ENCODE data around the gene BANK1. TPM values are rescaled to one million over a fixed set of nuclear protein-coding genes. Genes with fewer than 3 reads are reported as not detected.

Gene BANK1
- total RNA-seq, 1 experiment from 2014 or later, result 3.3 TPM

GRCh38 chr4:101792056-101792590, 1.6 kb downstream of the BANK1 start:
- H3K4me1 ChIP-seq (ENCODE audit: control insufficient read depth, insufficient read depth, low read length), result peaks cover 3% of the 10 kb centered on the region; the same call in 1 of the 2 replicates
- H3K27me3 ChIP-seq (ENCODE audit: control insufficient read depth, insufficient read depth, low read length), result no peaks in the 10 kb centered on the region
- no peak for DNase-seq (ENCODE audit: low read depth, low spot score)
- TF ChIP-seq TCF7L2 (IDR thresholded peaks at IDR 0.05; ENCODE audit: low read depth, low read length) (no peak), POLR2AphosphoS5 (IDR thresholded peaks at IDR 0.05; ENCODE audit: low read depth, low read length) (no peak)
- in situ Hi-C loops (cut with HindIII; ENCODE audit: low pct_unique_long_range_greater_than_20kb, low sequenced_read_pairs), result no loop called here
- no peaks in the 10 kb centered on the region for H3K36me3 ChIP-seq (ENCODE audit: control insufficient read depth, insufficient read depth, low read length)
- intact Hi-C loops (cut with micrococcal nuclease; ENCODE audit: unreplicated experiment), result no loop called here
- ATAC-seq, result no peak
- H3K4me3 ChIP-seq (ENCODE audit: low read depth in 2 of 2, low read length in 2 of 2), result no peak overlapping the region
- ChIA-PET POLR2A (no interaction called here), CTCF (interaction anchor here (1.2 kb wide), 1 partner anchor 14 kb away, joined by 3 read pairs; no protein-coding TSS in a partner anchor)
- no peak overlapping the region for H3K27ac ChIP-seq (ENCODE audit: low read length)
- no peaks in the 10 kb centered on the region for H3K9me3 ChIP-seq (ENCODE audit: control insufficient read depth, insufficient read depth, low read depth, low read length)
- no TSS peak for BruUV-seq (replicated peaks)

- H3K36me3 ChIP-seq (ENCODE audit: control insufficient read depth, insufficient read depth, low read length), result no peaks in the 10 kb centered on the region
- no peak for TF ChIP-seq REST (IDR thresholded peaks at IDR 0.05; ENCODE audit: insufficient read depth in 1 of 2, low read depth in 2 of 2, low read length in 1 of 2)
- TF ChIP-seq, protein P1, sequence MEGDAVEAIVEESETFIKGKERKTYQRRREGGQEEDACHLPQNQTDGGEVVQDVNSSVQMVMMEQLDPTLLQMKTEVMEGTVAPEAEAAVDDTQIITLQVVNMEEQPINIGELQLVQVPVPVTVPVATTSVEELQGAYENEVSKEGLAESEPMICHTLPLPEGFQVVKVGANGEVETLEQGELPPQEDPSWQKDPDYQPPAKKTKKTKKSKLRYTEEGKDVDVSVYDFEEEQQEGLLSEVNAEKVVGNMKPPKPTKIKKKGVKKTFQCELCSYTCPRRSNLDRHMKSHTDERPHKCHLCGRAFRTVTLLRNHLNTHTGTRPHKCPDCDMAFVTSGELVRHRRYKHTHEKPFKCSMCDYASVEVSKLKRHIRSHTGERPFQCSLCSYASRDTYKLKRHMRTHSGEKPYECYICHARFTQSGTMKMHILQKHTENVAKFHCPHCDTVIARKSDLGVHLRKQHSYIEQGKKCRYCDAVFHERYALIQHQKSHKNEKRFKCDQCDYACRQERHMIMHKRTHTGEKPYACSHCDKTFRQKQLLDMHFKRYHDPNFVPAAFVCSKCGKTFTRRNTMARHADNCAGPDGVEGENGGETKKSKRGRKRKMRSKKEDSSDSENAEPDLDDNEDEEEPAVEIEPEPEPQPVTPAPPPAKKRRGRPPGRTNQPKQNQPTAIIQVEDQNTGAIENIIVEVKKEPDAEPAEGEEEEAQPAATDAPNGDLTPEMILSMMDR (IDR thresholded peaks at IDR 0.05), result no peak
- no peak for TF ChIP-seq POLR2AphosphoS5 (IDR thresholded peaks at IDR 0.05; ENCODE audit: low read depth, low read length)
- no peak for TF ChIP-seq SIN3A (IDR thresholded peaks at IDR 0.05; ENCODE audit: borderline replicate concordance, insufficient read depth, low read depth, low read length)
- no peak for TF ChIP-seq TCF7L2 (IDR thresholded peaks at IDR 0.05; ENCODE audit: low read depth, low read length)
- POLR2A ChIA-PET, result no interaction called here
- no peak overlapping the region for H3K27ac ChIP-seq (ENCODE audit: low read length)
- CTCF ChIA-PET, result no interaction called here
- H3K27me3 ChIP-seq (ENCODE audit: control insufficient read depth, insufficient read depth, low read length), result no peaks in the 10 kb centered on the region
- in situ Hi-C loops (cut with HindIII; ENCODE audit: low pct_unique_long_range_greater_than_20kb, low sequenced_read_pairs), result no loop called here
- intact Hi-C loops (cut with micrococcal nuclease; ENCODE audit: unreplicated experiment), result no loop called here
- DNase-seq (ENCODE audit: low read depth, low spot score) (no peak), ATAC-seq (no peak)
- no peaks in the 10 kb centered on the region for H3K9me3 ChIP-seq (ENCODE audit: control insufficient read depth, insufficient read depth, low read depth, low read length)
- no TSS peak for BruUV-seq (replicated peaks)
- H3K4me3 ChIP-seq (ENCODE audit: low read depth in 2 of 2, low read length in 2 of 2), result no peak overlapping the region
- H3K4me1 ChIP-seq (ENCODE audit: control insufficient read depth, insufficient read depth, low read length), result peaks cover 3% of the 10 kb centered on the region; the same call in 1 of the 2 replicates
These were observed 2.9 kb downstream of the BANK1 start for GRCh38 chr4:101793397-101793796.

DNA sequence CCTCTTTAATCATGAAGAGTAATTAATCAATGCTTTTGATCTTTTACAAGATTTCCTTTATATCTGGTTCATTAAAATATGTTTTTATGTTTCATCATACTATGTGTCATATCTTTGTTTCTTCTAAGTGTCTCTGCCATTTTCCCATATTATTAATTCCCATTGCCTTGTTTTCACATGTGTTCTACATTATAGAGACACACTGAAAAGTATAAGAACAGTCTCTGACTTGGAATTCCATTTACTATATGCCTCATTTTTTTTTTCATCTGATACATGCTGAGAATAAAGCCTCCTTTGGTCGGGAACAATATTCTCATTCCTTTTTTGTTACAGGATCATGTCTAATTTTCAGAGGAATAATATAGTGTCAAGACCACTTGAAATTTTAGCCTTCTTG, 4.3 kb downstream of the BANK1 start:
- H3K4me3 ChIP-seq (ENCODE audit: low read depth in 2 of 2, low read length in 2 of 2), result no peak overlapping the region
- POLR2A ChIA-PET, result no interaction called here
- CTCF ChIA-PET, result no interaction called here
- no peak for TF ChIP-seq SIN3A (IDR thresholded peaks at IDR 0.05; ENCODE audit: borderline replicate concordance, insufficient read depth, low read depth, low read length)
- no peak for TF ChIP-seq REST (IDR thresholded peaks at IDR 0.05; ENCODE audit: insufficient read depth in 1 of 2, low read depth in 2 of 2, low read length in 1 of 2)
- no peak for TF ChIP-seq POLR2AphosphoS5 (IDR thresholded peaks at IDR 0.05; ENCODE audit: low read depth, low read length)
- no peak for TF ChIP-seq TCF7L2 (IDR thresholded peaks at IDR 0.05; ENCODE audit: low read depth, low read length)
- TF ChIP-seq, protein P1 (IDR thresholded peaks at IDR 0.05), result no peak
- no peaks in the 10 kb centered on the region for H3K36me3 ChIP-seq (ENCODE audit: control insufficient read depth, insufficient read depth, low read length)
- ATAC-seq (no peak), DNase-seq (ENCODE audit: low read depth, low spot score) (no peak)
- no peaks in the 10 kb centered on the region for H3K9me3 ChIP-seq (ENCODE audit: control insufficient read depth, insufficient read depth, low read depth, low read length)
- BruUV-seq (replicated peaks), result no TSS peak
- in situ Hi-C loops (cut with HindIII; ENCODE audit: low pct_unique_long_range_greater_than_20kb, low sequenced_read_pairs) (no loop called here), intact Hi-C loops (cut with micrococcal nuclease; ENCODE audit: unreplicated experiment) (no loop called here)
- H3K27me3 ChIP-seq (ENCODE audit: control insufficient read depth, insufficient read depth, low read length), result no peaks in the 10 kb centered on the region
- H3K27ac ChIP-seq (ENCODE audit: low read length), result no peak overlapping the region
- peaks cover 3% of the 10 kb centered on the region; the same call in 1 of the 2 replicates for H3K4me1 ChIP-seq (ENCODE audit: control insufficient read depth, insufficient read depth, low read length)

Data from Panc1 (cell line).